ENCODE data around the gene ULK2.

DNA sequence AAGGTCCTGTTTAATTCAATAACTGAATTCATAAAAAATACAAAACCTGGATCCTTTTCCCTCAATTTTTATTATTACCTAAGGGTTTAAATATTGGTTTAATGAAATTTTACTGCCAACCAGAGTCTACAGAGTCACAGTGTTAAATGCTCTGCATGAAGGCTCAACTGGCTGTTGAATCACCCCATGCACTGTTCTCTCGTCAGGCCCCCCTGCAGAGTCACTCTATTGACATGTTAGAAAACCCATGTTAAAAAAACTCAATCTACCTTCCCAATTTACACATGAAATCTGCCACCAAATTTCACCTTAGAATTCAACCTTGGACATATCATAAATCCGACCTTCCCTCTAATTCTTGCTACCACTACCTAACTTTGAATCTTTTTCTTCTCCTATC is 43.3 kb upstream of the ULK2 start:
- TF ChIP-seq SUZ12 (IDR thresholded peaks at IDR 0.05; ENCODE audit: extremely low read depth, insufficient read depth, insufficient read length) (no peak), YY1 (IDR thresholded peaks at IDR 0.05; ENCODE audit: insufficient read depth, insufficient read length) (no peak), ZNF274 (IDR thresholded peaks at IDR 0.05; ENCODE audit: low read depth, low read length) (no peak)
